HEK293 (cell line): Measurements from ENCODE around the gene MCM5.

Source experiments
- BCL11A ChIP-seq: fragments of 450-650 bp; formaldehyde crosslinking; IDR thresholded peaks from 2 replicates; pipeline ENCODE4 v1.5.1; 2016; ENCODE audit warnings: low read depth, missing biosample characterization, missing genetic modification characterization
- INSM2 ChIP-seq: fragments of 450-650 bp; formaldehyde crosslinking; IDR thresholded peaks from 2 replicates; pipeline ENCODE4 v1.5.1; 2016; ENCODE audit warnings: missing biosample characterization, missing genetic modification characterization
- KLF10 ChIP-seq: fragments of 450-650 bp; IDR thresholded peaks from 2 replicates; pipeline ENCODE4 v1.5.1; 2018; ENCODE audit warnings: missing biosample characterization, mild to moderate bottlenecking, missing genetic modification characterization
- REST ChIP-seq: fragments of 450-650 bp; formaldehyde crosslinking; IDR thresholded peaks from 2 replicates; pipeline ENCODE4 v1.5.1; 2016; ENCODE audit warnings: missing biosample characterization, missing genetic modification characterization
- ZBTB8A ChIP-seq: fragments of 450-650 bp; formaldehyde crosslinking; IDR thresholded peaks from 2 replicates; pipeline ENCODE4 v1.5.1; 2016; ENCODE audit warnings: missing biosample characterization, missing genetic modification characterization
- ZNF274 ChIP-seq, 2 experiments: fragments of 200-500 bp in 1 of 2; fragments of 450-650 bp in 1 of 2; sonication (Bioruptor generic) in 1 of 2; formaldehyde crosslinking in 1 of 2; IDR thresholded peaks; 2 replicates each; pipeline versions ENCODE4 v1.5.1 to v1.6.1; 2014 to 2016; ENCODE audit warnings: borderline replicate concordance in 1 of 2, inconsistent platforms in 1 of 2, low read length in 1 of 2, missing biosample characterization in 1 of 2, missing genetic modification characterization in 1 of 2
- ZNF311 ChIP-seq: fragments of 450-650 bp; formaldehyde crosslinking; IDR thresholded peaks from 2 replicates; pipeline ENCODE4 v1.5.1; 2017; ENCODE audit warnings: missing biosample characterization, missing genetic modification characterization, borderline replicate concordance
- ZNF629 ChIP-seq: fragments of 450-650 bp; formaldehyde crosslinking; IDR thresholded peaks from 2 replicates; pipeline ENCODE4 v1.5.1; 2017; ENCODE audit warnings: missing biosample characterization, missing genetic modification characterization
- ZNF777 ChIP-seq: fragments of 450-650 bp; formaldehyde crosslinking; IDR thresholded peaks from 2 replicates; pipeline ENCODE4 v1.5.1; 2017; ENCODE audit warnings: missing biosample characterization, missing genetic modification characterization, borderline replicate concordance
- ZNF843 ChIP-seq: fragments of 450-650 bp; formaldehyde crosslinking; IDR thresholded peaks from 2 replicates; pipeline ENCODE4 v1.5.1; 2016; ENCODE audit warnings: missing biosample characterization, missing genetic modification characterization
- TF ChIP-seq, protein P1 (sequence below): fragments of 450-650 bp; formaldehyde crosslinking; IDR thresholded peaks from 2 replicates; pipeline ENCODE4 v1.5.1; 2016; ENCODE audit warnings: missing biosample characterization, missing genetic modification characterization
- TF ChIP-seq, protein P2 (sequence below): fragments of 450-650 bp; formaldehyde crosslinking; IDR thresholded peaks from 2 replicates; pipeline ENCODE4 v1.5.1; 2016; ENCODE audit warnings: missing biosample characterization, missing genetic modification characterization

GRCh38 chr22:35446365-35446764 lies 46.4 kb downstream of the MCM5 start:
- TF ChIP-seq, protein P1, sequence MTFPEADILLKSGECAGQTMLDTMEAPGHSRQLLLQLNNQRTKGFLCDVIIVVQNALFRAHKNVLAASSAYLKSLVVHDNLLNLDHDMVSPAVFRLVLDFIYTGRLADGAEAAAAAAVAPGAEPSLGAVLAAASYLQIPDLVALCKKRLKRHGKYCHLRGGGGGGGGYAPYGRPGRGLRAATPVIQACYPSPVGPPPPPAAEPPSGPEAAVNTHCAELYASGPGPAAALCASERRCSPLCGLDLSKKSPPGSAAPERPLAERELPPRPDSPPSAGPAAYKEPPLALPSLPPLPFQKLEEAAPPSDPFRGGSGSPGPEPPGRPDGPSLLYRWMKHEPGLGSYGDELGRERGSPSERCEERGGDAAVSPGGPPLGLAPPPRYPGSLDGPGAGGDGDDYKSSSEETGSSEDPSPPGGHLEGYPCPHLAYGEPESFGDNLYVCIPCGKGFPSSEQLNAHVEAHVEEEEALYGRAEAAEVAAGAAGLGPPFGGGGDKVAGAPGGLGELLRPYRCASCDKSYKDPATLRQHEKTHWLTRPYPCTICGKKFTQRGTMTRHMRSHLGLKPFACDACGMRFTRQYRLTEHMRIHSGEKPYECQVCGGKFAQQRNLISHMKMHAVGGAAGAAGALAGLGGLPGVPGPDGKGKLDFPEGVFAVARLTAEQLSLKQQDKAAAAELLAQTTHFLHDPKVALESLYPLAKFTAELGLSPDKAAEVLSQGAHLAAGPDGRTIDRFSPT (tag by site-specific recombination): no peak
- TF ChIP-seq ZBTB8A (tag by site-specific recombination) (no peak), KLF10 (tag by site-specific recombination) (no peak), BCL11A (tag by site-specific recombination) (no peak), ZNF629 (tag by site-specific recombination) (no peak), ZNF274 (IDR thresholded peaks at IDR 0.05; ENCODE audit: low read length) (no peak), ZNF274 (tag by site-specific recombination; IDR thresholded peaks at IDR 0.05; ENCODE audit: borderline replicate concordance) (no peak), ZNF843 (tag by site-specific recombination) (no peak), ZNF777 (tag by site-specific recombination) (no peak), INSM2 (tag by site-specific recombination) (no peak), ZNF311 (tag by site-specific recombination) (no peak), REST (tag by site-specific recombination) (no peak)
- TF ChIP-seq, protein P2, sequence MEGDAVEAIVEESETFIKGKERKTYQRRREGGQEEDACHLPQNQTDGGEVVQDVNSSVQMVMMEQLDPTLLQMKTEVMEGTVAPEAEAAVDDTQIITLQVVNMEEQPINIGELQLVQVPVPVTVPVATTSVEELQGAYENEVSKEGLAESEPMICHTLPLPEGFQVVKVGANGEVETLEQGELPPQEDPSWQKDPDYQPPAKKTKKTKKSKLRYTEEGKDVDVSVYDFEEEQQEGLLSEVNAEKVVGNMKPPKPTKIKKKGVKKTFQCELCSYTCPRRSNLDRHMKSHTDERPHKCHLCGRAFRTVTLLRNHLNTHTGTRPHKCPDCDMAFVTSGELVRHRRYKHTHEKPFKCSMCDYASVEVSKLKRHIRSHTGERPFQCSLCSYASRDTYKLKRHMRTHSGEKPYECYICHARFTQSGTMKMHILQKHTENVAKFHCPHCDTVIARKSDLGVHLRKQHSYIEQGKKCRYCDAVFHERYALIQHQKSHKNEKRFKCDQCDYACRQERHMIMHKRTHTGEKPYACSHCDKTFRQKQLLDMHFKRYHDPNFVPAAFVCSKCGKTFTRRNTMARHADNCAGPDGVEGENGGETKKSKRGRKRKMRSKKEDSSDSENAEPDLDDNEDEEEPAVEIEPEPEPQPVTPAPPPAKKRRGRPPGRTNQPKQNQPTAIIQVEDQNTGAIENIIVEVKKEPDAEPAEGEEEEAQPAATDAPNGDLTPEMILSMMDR (tag by site-specific recombination): no peak
